ENCODE measurements around the gene GADD45G. TPM values are rescaled to one million over a fixed set of nuclear protein-coding genes. Genes with fewer than 3 reads are reported as not detected.

GADD45G gene
- total RNA-seq, 1 donor from 2014 or later = not detected

GRCh38 chr9:89631384-89631783, 26.6 kb downstream of the GADD45G start:
- no peak overlapping the region for H3K4me3 ChIP-seq (ENCODE audit: low read depth, low read length)
- no peak for DNase-seq (ENCODE audit: low read depth)
- TF ChIP-seq CTCF (conservative IDR thresholded peaks at IDR 0.05; ENCODE audit: low read depth, low read length) = no peak

- no peak for DNase-seq (ENCODE audit: low read depth)
- H3K4me3 ChIP-seq (ENCODE audit: low read depth, low read length) = no peak overlapping the region
- TF ChIP-seq CTCF (conservative IDR thresholded peaks at IDR 0.05; ENCODE audit: low read depth, low read length) = no peak
These were observed 27.5 kb downstream of the GADD45G start for GRCh38 chr9:89632192-89632733.

GRCh38 chr9:89632736-89633135, 27.9 kb downstream of the GADD45G start:
- no peak for DNase-seq (ENCODE audit: low read depth)
- no peak for TF ChIP-seq CTCF (conservative IDR thresholded peaks at IDR 0.05; ENCODE audit: low read depth, low read length)
- no peak overlapping the region for H3K4me3 ChIP-seq (ENCODE audit: low read depth, low read length)

GRCh38 chr9:89633404-89633803, 28.6 kb downstream of the GADD45G start:
- no peak for DNase-seq (ENCODE audit: low read depth)
- H3K4me3 ChIP-seq (ENCODE audit: low read depth, low read length) = no peak overlapping the region
- TF ChIP-seq CTCF (conservative IDR thresholded peaks at IDR 0.05; ENCODE audit: low read depth, low read length) = no peak

- TF ChIP-seq CTCF (conservative IDR thresholded peaks at IDR 0.05; ENCODE audit: low read depth, low read length) = no peak
- DNase-seq (ENCODE audit: low read depth) = no peak
- no peak overlapping the region for H3K4me3 ChIP-seq (ENCODE audit: low read depth, low read length)
These were observed 29.1 kb downstream of the GADD45G start for GRCh38 chr9:89633920-89634319.

- DNase-seq (ENCODE audit: low read depth) = peak; percentile 15
- H3K4me3 ChIP-seq (ENCODE audit: low read depth, low read length) = no peak overlapping the region
- no peak for TF ChIP-seq CTCF (conservative IDR thresholded peaks at IDR 0.05; ENCODE audit: low read depth, low read length)
These were observed 30.4 kb downstream of the GADD45G start for GRCh38 chr9:89634995-89635742.

GRCh38 chr9:89635816-89636215, 31.0 kb downstream of the GADD45G start:
- no peak for TF ChIP-seq CTCF (conservative IDR thresholded peaks at IDR 0.05; ENCODE audit: low read depth, low read length)

More at GRCh38 chr9:89635816-89636215, 31.0 kb downstream of the GADD45G start:
- no peak for DNase-seq (ENCODE audit: low read depth)
- no peak overlapping the region for H3K4me3 ChIP-seq (ENCODE audit: low read depth, low read length)
